ENCODE data around the gene TMEM209. TPM values are rescaled to one million over a fixed set of nuclear protein-coding genes. Genes with fewer than 3 reads are reported as not detected.

TMEM209 gene
- total RNA-seq, 1 donor from 2014 or later = 11.8 TPM

DNA sequence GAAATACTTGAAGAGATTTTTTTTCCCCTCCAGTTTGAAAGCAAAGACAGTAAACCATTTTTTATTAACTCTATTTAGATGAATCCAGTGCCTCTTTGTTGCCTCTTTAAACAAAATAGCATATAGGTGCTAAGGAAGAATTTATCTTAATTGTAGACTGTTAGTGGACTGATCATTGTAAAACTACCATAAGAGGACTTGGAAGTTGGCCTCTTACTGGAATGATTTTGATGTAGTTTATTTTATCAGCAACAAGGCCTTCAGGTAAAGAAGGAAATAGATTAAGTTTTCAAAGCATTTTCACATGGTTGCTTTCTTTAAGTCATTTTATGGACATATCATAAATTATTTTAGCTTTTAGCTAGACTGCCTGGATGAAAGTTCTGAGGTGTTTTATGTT lies 81.7 kb downstream of the TMEM209 start:
- H3K27ac Mint-ChIP-seq (ENCODE audit: unreplicated experiment) = no peak overlapping the region
- H3K27me3 Mint-ChIP-seq (ENCODE audit: unreplicated experiment) = peaks cover 1% of the 10 kb centered on the region
- H3K4me1 Mint-ChIP-seq (ENCODE audit: unreplicated experiment) = no peaks in the 10 kb centered on the region
- no peak for DNase-seq (ENCODE audit: low spot score)
- no peak overlapping the region for H3K4me3 Mint-ChIP-seq (ENCODE audit: unreplicated experiment)
- TF ChIP-seq, protein P1, sequence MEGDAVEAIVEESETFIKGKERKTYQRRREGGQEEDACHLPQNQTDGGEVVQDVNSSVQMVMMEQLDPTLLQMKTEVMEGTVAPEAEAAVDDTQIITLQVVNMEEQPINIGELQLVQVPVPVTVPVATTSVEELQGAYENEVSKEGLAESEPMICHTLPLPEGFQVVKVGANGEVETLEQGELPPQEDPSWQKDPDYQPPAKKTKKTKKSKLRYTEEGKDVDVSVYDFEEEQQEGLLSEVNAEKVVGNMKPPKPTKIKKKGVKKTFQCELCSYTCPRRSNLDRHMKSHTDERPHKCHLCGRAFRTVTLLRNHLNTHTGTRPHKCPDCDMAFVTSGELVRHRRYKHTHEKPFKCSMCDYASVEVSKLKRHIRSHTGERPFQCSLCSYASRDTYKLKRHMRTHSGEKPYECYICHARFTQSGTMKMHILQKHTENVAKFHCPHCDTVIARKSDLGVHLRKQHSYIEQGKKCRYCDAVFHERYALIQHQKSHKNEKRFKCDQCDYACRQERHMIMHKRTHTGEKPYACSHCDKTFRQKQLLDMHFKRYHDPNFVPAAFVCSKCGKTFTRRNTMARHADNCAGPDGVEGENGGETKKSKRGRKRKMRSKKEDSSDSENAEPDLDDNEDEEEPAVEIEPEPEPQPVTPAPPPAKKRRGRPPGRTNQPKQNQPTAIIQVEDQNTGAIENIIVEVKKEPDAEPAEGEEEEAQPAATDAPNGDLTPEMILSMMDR (IDR thresholded peaks at IDR 0.05; ENCODE audit: unreplicated experiment) = no peak
- no peaks in the 10 kb centered on the region for H3K9me3 Mint-ChIP-seq (ENCODE audit: unreplicated experiment)
- peaks cover 17% of the 10 kb centered on the region for H3K36me3 Mint-ChIP-seq (ENCODE audit: low read depth, unreplicated experiment)

DNA sequence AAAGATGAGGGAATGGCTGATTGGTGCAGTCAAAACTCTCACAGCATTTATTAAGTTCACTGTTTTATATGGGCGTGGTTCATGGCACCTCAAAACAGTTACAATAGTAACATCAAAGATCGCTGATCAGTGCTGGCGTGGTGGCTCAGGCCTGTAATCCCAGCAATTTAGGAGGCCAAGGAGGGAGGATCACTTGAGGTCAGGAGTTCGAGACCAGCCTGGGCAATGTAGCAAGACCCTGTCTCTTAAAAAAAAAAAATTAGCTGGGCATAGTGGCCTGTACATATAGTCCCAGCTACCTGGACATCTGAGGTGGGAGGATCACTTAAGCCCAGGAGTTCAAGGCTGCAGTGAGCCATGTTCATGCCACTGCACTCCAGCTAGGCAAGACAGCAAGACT lies 86.4 kb downstream of the TMEM209 start:
- H3K27ac Mint-ChIP-seq (ENCODE audit: unreplicated experiment) = no peak overlapping the region
- H3K36me3 Mint-ChIP-seq (ENCODE audit: low read depth, unreplicated experiment) = peaks cover 15% of the 10 kb centered on the region
- H3K9me3 Mint-ChIP-seq (ENCODE audit: unreplicated experiment) = no peaks in the 10 kb centered on the region
- H3K27me3 Mint-ChIP-seq (ENCODE audit: unreplicated experiment) = peaks cover 1% of the 10 kb centered on the region
- TF ChIP-seq, protein P1 (IDR thresholded peaks at IDR 0.05; ENCODE audit: unreplicated experiment) = no peak
- H3K4me1 Mint-ChIP-seq (ENCODE audit: unreplicated experiment) = no peaks in the 10 kb centered on the region
- no peak overlapping the region for H3K4me3 Mint-ChIP-seq (ENCODE audit: unreplicated experiment)
- DNase-seq (ENCODE audit: low spot score) = no peak

DNA sequence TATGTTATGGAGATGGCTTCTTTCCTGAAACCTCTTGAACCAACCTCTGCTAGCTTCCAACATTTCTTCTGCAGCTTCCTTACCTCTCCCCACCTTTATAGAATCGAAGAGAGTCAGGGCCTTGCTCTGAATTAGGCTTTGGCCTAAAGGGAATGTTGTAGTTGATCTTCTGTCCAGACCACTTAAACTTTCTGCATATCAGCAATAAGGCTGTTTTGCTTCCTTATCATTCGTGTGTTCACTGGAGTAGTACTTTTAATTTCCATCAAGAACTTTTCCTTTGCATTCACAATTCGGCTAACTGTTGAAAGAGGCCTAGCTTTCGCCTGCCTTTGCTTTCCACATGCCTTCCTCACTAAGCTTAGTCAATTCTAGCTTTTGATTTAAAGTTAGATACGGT lies 86.9 kb downstream of the TMEM209 start:
- Mint-ChIP-seq H3K4me3 (ENCODE audit: unreplicated experiment) (peak overlapping the region; percentile 67), H3K36me3 (ENCODE audit: low read depth, unreplicated experiment) (peaks cover 15% of the 10 kb centered on the region), H3K27me3 (ENCODE audit: unreplicated experiment) (peaks cover 1% of the 10 kb centered on the region), H3K4me1 (ENCODE audit: unreplicated experiment) (no peaks in the 10 kb centered on the region), H3K9me3 (ENCODE audit: unreplicated experiment) (no peaks in the 10 kb centered on the region), H3K27ac (ENCODE audit: unreplicated experiment) (peak overlapping the region; percentile 81)
- no peak for DNase-seq (ENCODE audit: low spot score)
- TF ChIP-seq, protein P1 (IDR thresholded peaks at IDR 0.05; ENCODE audit: unreplicated experiment) = no peak

DNA sequence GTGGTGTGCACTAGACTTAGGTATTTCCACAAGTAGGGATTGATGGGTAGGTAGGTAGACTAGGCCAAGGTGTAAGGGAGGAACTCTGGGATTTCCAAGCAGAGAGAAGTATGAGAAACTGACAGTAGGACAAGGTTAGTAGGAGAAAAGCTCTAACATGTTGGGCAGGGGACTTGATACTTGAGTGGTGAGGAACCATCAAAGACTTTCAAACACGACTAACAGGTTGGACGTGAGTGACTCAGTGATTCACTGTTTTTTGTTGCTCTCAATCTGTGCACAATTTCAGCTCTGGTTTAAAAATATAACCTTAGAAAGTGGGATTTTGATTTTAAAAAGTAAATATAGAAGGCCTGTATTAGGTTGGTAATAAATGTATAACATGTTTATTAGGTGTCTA lies 90.4 kb downstream of the TMEM209 start:
- Mint-ChIP-seq H3K36me3 (ENCODE audit: low read depth, unreplicated experiment) (peaks cover 7% of the 10 kb centered on the region), H3K27ac (ENCODE audit: unreplicated experiment) (peak overlapping the region; percentile 6), H3K4me3 (ENCODE audit: unreplicated experiment) (no peak overlapping the region), H3K4me1 (ENCODE audit: unreplicated experiment) (no peaks in the 10 kb centered on the region), H3K9me3 (ENCODE audit: unreplicated experiment) (no peaks in the 10 kb centered on the region), H3K27me3 (ENCODE audit: unreplicated experiment) (peaks cover 2% of the 10 kb centered on the region)
- DNase-seq (ENCODE audit: low spot score) = no peak
- TF ChIP-seq, protein P1 (IDR thresholded peaks at IDR 0.05; ENCODE audit: unreplicated experiment) = no peak

Other genes starting within 250 kb of the TMEM209 start
- 29.3 TPM for gene ZC3HC1, start 154.0 kb downstream of the TMEM209 start, total RNA-seq (ENCODE audit: unreplicated experiment)
- gene KLHDC10, start 134.9 kb downstream of the TMEM209 start, total RNA-seq (ENCODE audit: unreplicated experiment) = 28.8 TPM
- gene SSMEM1, start 2.5 kb upstream of the TMEM209 start, total RNA-seq (ENCODE audit: unreplicated experiment) = not detected
- not detected for gene CPA2, start 61.5 kb upstream of the TMEM209 start, total RNA-seq (ENCODE audit: unreplicated experiment)
- not detected for gene CPA4, start 87.8 kb upstream of the TMEM209 start, total RNA-seq (ENCODE audit: unreplicated experiment)
- not detected for gene CPA5, start 139.4 kb upstream of the TMEM209 start, total RNA-seq (ENCODE audit: unreplicated experiment)
- not detected for gene CPA1, start 175.1 kb upstream of the TMEM209 start, total RNA-seq (ENCODE audit: unreplicated experiment)
- 14.3 TPM for gene CEP41, start 235.6 kb upstream of the TMEM209 start, total RNA-seq (ENCODE audit: unreplicated experiment)